Medulla oblongata (tissue), 1 donor: ENCODE results near the gene WWC1.

Experiments used
- DNase-seq: peaks from one replicate; pipeline ENCODE4 v3.0.0-alpha.2; 2015; ENCODE audit errors: extremely low spot score

The WWC1 gene

DNA sequence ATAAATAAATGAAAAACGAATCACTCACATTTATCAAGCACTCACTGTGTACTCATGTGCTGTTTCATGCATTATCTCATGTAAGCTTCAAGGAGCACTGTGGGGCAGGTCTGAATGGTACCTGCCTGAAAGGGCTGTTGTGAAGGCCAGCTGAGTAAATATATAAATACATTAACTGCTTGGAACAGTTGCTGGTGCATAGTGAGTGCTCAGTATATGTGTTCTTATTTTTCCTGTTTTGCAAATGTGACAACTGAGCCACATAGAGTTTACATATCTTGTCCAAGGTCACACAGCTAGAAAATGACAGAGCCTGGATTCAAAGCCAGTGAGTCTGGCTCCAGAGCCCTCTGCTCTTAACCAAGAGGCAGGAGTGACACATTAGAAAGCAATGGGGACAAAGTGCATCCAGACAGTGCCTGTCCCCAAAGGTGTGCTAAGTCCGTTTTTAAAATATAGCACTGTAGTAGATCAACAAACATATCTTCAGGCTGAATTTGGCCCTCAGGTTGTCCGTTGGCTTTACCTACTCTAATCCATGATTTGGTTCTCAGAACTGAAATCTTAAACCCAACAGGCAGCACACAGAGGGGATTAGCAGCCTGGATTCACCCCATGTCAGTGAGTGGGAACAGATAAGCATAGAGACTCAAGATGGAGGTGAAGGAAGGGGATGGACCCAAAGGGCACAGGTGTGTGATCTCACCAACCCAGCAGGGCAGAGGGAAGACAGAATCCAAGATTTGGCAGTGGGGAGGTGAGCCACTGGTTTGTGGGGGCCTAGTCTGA, 70.8 kb downstream of the WWC1 start:
- no peak for DNase-seq

- no peak for DNase-seq
Observed at GRCh38 chr5:168364151-168364661, 72.8 kb downstream of the WWC1 start.

DNA sequence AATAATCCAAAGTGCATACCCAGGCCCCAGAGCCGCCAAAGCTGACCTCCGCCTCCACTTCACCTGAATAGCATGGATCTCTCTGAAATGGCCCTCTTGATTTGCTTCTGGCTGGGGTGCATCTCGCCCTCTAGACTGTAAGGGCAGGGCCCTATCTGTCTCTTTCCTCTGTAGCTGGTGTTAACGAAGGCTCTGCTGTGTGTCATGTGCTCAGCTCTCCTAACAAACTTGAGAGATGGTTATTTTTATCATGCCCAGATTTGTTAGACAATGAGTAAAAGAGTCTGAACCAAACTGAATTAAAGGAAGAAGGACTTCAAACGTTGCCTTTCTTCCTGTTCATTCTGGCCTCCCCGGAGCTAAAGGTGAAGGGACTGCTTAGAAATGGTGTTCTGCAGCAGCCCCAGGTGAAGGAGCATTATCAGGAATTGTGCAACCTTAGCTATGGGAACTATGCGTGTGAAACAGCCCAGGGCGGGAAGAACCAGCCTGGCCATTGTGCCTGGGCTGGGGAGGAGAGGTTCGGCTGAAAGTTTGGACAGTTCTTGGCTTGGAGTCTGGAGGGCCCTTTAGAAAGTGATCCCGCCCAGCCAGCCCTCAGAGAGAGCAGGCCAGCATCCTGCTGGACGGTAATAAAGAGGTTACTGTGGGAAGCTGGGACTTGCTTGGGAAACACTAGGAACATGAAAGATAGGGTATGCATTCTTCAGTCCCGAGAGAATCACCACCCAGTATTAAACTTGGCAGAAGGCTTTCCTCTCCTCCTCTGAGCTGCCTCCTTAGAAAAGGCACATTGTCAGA, 73.5 kb downstream of the WWC1 start:
- DNase-seq: peak; percentile 30

- DNase-seq: peak; percentile 6
Observed at GRCh38 chr5:168365581-168366081, 74.2 kb downstream of the WWC1 start.

DNA sequence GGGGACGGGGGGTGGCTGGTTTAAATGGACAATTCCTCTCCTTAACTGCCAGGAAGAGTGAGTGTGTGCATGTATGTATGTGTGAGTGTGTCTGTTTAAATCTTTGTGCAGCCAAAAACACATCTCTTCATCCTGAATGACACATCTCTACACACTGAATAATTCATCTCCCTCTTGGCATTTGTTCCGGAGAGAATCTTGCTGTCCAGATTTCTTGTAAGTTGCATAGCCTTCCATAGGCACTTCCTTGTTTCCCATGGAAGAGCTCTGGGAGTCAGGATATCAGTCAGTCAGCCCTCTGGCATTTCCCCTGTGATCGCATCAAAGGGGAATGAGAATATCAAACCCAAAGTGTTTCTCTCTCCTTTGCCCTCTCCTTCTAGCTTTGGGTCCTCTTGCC, 74.7 kb downstream of the WWC1 start:
- DNase-seq: no peak

DNA sequence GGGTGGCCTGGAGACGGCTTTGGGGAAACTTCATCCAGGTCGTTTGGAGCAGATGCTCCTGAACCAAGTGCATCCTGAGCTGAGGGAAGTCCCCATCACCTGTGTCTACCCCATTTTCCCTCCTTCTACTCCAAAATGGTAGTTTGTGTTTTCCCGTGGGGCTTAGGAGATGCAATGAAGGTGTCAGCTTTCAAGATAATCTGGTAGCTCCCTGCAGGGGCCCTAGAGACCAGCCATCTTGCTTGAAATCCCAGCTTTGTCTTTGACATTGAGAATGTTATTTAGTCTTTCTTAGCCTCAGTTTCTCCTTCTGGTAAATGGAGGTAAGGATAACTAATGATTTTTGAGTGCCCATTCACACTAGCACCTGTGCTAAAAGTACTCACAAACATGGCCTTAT, 77.4 kb downstream of the WWC1 start:
- DNase-seq: no peak

GRCh38 chr5:168370831-168371230, 79.4 kb downstream of the WWC1 start:
- DNase-seq: no peak

DNA sequence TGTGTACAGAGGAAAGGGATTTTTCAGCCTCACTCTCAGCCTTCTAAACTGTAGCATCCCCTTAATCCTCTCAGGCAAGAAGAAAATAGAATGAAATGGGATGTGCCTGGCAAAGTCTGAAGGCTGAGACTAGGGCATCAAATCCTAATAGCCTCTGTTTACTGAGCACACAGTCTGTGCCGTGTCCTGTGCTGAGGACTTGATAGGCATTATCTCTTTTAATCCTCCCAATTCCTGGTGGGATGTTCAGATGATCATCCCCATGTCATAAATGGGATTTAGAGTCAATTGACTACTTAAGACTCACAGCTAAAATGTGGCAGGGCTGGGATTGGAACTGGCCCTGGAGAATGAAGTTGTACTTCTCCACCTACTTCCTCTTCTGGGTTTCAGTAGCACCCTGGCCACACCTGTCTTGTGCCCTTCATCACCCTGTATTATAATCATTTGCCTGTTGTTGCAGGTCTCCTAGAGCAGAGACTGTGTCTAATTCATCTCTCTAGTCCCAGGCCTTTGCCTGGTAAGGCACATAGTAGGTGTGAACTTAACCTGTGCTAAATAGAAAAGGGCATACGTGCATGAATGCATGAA, 81.0 kb downstream of the WWC1 start:
- no peak for DNase-seq

DNA sequence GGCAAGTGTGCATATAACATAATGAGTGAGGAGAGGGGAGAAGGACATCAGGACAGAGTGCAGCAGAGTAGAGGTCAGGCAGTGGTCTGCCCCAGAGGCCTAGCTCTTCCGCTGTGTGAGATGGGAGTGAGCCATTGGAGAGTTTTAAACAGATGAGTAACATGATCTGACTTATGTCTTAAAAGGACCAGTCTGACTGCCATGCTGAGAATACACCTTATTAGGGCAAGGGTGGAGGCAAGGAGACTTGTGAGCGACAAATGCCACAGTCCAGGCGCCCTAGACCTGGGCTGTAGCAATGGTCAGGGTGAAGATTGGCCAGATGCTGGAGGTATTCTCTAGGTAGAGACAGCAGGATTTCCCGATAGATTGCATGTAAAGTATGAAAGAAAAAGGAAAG, 83.1 kb downstream of the WWC1 start:
- DNase-seq: no peak

DNA sequence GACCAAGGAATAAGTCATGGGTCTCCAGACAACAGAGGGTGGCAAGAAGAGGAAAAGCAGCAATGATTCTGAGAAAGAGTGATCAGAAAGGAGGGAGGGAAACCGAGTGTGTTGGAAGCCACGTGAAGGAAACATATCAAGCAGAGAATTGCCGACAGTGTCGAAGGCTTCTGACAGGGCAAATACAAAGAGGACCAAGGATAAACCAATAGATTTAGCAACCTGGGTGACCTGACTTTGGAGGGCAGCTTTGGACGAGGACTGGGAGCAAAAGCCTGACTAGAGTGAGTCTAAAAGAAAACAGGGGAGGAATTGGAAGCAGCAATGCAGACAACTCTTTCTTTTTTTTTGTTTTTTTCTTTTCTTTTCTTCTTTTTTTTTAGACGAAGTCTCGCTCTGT, 83.8 kb downstream of the WWC1 start:
- no peak for DNase-seq

DNA sequence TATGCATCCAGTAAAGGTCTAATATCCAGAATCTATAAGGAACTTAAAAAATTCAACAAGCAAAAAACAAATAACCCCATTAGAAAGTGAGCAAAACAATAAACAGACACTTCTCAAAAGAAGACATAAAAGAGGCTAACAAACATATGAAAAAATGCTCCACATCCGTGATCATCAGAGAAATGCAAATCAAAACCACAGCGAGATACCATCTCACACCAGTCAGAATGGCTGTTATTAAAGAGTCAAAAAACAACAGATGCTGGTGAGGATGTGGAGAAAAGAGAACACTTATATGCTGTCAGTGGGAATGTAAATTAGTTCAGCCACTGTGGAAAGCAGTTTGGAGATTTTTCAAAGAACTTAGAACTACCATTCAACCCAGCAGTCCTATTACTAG, 86.1 kb downstream of the WWC1 start:
- no peak for DNase-seq

- no peak for DNase-seq
Observed at GRCh38 chr5:168378741-168379140, 87.3 kb downstream of the WWC1 start.

- DNase-seq: no peak
Observed at GRCh38 chr5:168382421-168382820, 91.0 kb downstream of the WWC1 start.

DNA sequence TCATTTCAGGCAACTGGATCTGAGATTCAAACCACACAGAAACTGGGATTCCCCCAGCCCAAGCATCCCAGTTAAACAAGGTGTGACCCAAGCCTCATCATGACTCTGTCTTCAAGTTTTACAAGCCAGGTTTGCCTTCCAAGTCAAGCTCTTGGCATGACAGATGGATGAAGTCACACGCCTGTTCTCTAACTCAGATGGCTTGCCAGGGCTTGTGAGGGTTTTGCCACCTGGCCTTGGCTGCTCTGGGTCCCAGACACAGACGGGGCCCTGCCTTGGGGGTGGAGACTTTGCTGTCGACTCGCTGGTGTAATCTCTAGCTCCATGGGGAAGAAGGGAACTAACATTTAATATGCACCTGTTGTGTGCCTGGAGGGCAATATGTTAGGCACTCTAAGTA, 99.0 kb downstream of the WWC1 start:
- DNase-seq: no peak

DNA sequence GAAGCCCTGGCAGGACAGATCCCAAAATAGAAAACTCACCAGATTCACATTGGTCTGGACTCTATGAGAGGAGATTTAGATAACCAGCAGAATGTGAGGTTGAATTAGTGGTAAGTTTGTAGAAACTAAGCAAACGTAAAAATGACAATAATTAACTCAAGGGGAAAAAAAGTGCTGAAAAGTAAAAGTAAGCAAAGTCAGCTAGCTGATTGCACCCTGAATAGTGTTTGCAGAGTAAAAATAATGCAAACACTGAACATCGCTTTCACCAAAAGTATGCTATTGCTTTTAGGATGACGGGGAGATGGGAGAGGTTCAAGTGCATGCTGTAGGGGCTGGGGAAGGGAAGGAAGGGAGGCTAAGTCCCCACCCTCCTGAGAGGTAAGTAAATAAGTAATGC, 102.3 kb downstream of the WWC1 start:
- DNase-seq: no peak

- no peak for DNase-seq
Observed at GRCh38 chr5:168400429-168401220, 109.2 kb downstream of the WWC1 start.

- DNase-seq: no peak
Observed at GRCh38 chr5:168401226-168401625, 109.8 kb downstream of the WWC1 start.

GRCh38 chr5:168401880-168402279, 110.4 kb downstream of the WWC1 start:
- DNase-seq: no peak

GRCh38 chr5:168404365-168404764, 112.9 kb downstream of the WWC1 start:
- DNase-seq: peak; percentile 66

DNA sequence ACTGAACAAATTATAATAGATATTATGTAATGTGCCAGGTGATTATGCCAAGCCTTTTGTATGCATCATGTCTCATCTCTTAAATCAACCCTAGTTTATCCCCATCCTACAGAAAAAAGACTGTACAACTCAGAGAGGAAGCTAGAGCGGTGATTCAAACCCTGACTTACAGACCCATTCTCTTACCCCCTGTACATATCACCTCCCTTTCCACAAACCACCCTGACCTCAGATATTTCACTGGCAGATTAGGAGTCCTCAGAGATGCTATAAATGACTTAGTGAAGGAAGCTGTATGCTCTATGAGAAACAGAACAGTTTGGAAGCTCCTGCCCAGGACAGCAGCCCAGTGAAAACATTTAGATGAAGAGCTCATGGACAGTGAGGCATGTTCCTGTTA, 115.8 kb downstream of the WWC1 start:
- DNase-seq: no peak

DNA sequence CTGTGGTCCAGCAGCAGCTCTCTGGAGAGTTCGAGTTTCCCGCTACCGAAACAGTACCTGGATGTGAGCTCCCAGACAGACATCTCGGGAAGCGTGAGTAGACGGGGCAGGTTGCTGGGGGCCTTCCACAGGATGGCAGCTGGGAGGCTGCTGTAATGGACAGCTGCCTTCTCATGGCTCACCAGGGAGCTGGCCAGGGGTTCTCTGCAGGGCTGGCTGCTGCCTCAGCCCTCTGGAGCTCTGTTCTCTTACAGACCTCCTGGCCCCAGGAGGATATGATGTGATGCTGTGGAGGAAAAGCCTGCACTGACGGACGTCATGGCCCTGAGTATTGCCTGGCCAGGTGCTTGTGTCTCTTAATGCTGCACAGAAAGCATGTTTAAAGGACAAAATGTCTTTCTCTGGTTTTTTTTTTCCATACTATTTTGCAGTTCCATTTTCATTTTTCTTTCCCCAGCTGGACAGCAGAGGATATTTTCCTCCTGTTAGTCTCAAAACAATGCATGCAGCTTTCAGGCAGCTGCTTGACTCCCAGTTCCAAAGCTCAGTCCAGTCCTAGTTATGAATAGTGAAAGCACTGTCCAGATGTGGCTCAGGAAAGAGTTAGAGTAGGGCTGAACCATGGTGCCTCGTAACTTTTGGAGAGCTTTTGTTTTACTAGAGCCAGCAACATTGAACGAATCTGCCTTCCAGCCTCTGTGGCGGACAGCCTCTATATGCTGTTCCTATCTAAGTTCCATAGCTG, 117.3 kb downstream of the WWC1 start:
- no peak for DNase-seq
